HepG2 (cell line): ENCODE results near the gene PEX19. TPM values are rescaled to one million over a fixed set of nuclear protein-coding genes. Genes with fewer than 3 reads are reported as not detected.

Experiments used
- EED ChIP-seq: sonication (generic); formaldehyde crosslinking; IDR thresholded peaks from 2 replicates; pipeline ENCODE4 v1.5.0; 2020; ENCODE audit warnings: mild to moderate bottlenecking, missing genetic modification reagents
- HMG20A ChIP-seq: IDR thresholded peaks from 2 replicates; pipeline ENCODE4 v1.6.1; 2016; ENCODE audit warnings: borderline replicate concordance
- KDM5A ChIP-seq: fragments of 200-600 bp; sonication (generic); IDR thresholded peaks from 2 replicates; pipeline ENCODE4 v1.7.0; 2018; ENCODE audit warnings: antibody characterized with exemption, mild to moderate bottlenecking, low read length, borderline replicate concordance
- KLF12 ChIP-seq: sonication (generic); formaldehyde crosslinking; IDR thresholded peaks from 2 replicates; pipeline ENCODE4 v1.4.0; 2020; ENCODE audit warnings: missing genetic modification reagents, borderline replicate concordance
- MTF2 ChIP-seq: sonication (generic); formaldehyde crosslinking; IDR thresholded peaks from 2 replicates; pipeline ENCODE4 v1.5.0; 2020; ENCODE audit warnings: missing genetic modification reagents, borderline replicate concordance
- MYC ChIP-seq: sonication (generic); formaldehyde crosslinking; IDR thresholded peaks from 2 replicates; pipeline ENCODE4 v1.9.0; 2021; ENCODE audit warnings: missing genetic modification reagents, borderline replicate concordance
- NFKB2 ChIP-seq: sonication (generic); formaldehyde crosslinking; IDR thresholded peaks from 2 replicates; pipeline ENCODE4 v1.4.0; 2020; ENCODE audit warnings: missing genetic modification reagents, borderline replicate concordance
- NR2F2 ChIP-seq: IDR thresholded peaks from 2 replicates; pipeline ENCODE4 v1.6.1; 2012; ENCODE audit warnings: low read depth, inconsistent platforms, borderline replicate concordance
- RARG ChIP-seq: sonication (generic); formaldehyde crosslinking; IDR thresholded peaks from 2 replicates; pipeline ENCODE4 v1.4.0; 2020; ENCODE audit warnings: low read depth, mild to moderate bottlenecking, missing genetic modification reagents
- SP1 ChIP-seq, 2 experiments: fragments of 450-650 bp in 1 of 2; sonication (generic) in 1 of 2; formaldehyde crosslinking in 1 of 2; IDR thresholded peaks; 2 replicates each; pipeline versions ENCODE4 v1.4.0 to v1.6.1; 2016 to 2020; ENCODE audit warnings: missing genetic modification reagents in 1 of 2
- YEATS4 ChIP-seq: sonication (generic); formaldehyde crosslinking; IDR thresholded peaks from 2 replicates; pipeline ENCODE4 v1.4.0; 2020; ENCODE audit warnings: missing genetic modification reagents, borderline replicate concordance
- ZBTB49 ChIP-seq: sonication (generic); formaldehyde crosslinking; IDR thresholded peaks from 2 replicates; pipeline ENCODE4 v1.4.0; 2020; ENCODE audit warnings: missing genetic modification reagents, borderline replicate concordance
- ZIK1 ChIP-seq: sonication (generic); formaldehyde crosslinking; IDR thresholded peaks from 2 replicates; pipeline ENCODE4 v1.5.0; 2020; ENCODE audit warnings: mild to moderate bottlenecking, low read depth, missing genetic modification reagents, borderline replicate concordance
- ZNF143 ChIP-seq: sonication (generic); formaldehyde crosslinking; IDR thresholded peaks from 2 replicates; pipeline ENCODE4 v1.4.0; 2020; ENCODE audit warnings: missing genetic modification reagents
- ZNF180 ChIP-seq: sonication (generic); formaldehyde crosslinking; IDR thresholded peaks from 2 replicates; pipeline ENCODE4 v1.4.0; 2020; ENCODE audit warnings: low read depth, missing genetic modification reagents, borderline replicate concordance
- ZNF205 ChIP-seq: IDR thresholded peaks from 2 replicates; pipeline ENCODE4 v1.6.1; 2018; ENCODE audit warnings: missing biosample characterization, missing genetic modification reagents
- ZNF260 ChIP-seq: sonication (generic); formaldehyde crosslinking; IDR thresholded peaks from 2 replicates; pipeline ENCODE4 v1.4.0; 2020; ENCODE audit warnings: missing genetic modification reagents, low read depth, mild to moderate bottlenecking, borderline replicate concordance
- ZNF670 ChIP-seq: sonication (generic); formaldehyde crosslinking; IDR thresholded peaks from 2 replicates; pipeline ENCODE4 v1.8.0; 2022; ENCODE audit warnings: mild to moderate bottlenecking, missing genetic modification reagents, borderline replicate concordance
- ZNF800 ChIP-seq: sonication (generic); formaldehyde crosslinking; IDR thresholded peaks from 2 replicates; pipeline ENCODE4 v1.4.0; 2020; ENCODE audit warnings: missing genetic modification reagents
- polyA plus RNA-seq, 8 experiments: library from polyadenylated mRNA; depleted of rRNA in 3 of 8; stranded (reverse) in 7 of 8; unstranded in 1 of 8; fragments of >200 nt; fragmentation: Illumina TruSeq in 4 of 8; extraction: Trizol in 4 of 8; gene quantifications; 2 replicates each; pipeline versions ENCODE4 v1.2.1 to v1.2.3, GENCODE V29; 2011 to 2016; ENCODE audit warnings: low read depth in 4 of 8, missing spikeins in 1 of 8, mixed read lengths in 1 of 8; ENCODE audit not compliant: insufficient read depth in 1 of 8
- total RNA-seq, 5 experiments: library from RNA; depleted of rRNA; stranded (reverse); fragments of >200 nt; fragmentation: Illumina TruSeq; extraction: Trizol; gene quantifications; 2 replicates each; pipeline ENCODE4 v1.2.3, GENCODE V29; 2016; ENCODE audit warnings: low read depth in 1 of 5
- TF ChIP-seq, protein P1 (sequence below): IDR thresholded peaks from 2 replicates; pipeline ENCODE4 v1.6.1; 2016; ENCODE audit warnings: missing genetic modification reagents, missing compliant biosample characterization
- TF ChIP-seq, protein P2 (sequence below): sonication (generic); formaldehyde crosslinking; IDR thresholded peaks from 2 replicates; pipeline ENCODE4 v1.5.0; 2020; ENCODE audit warnings: missing genetic modification reagents
- TF ChIP-seq, protein P3 (sequence below): sonication (generic); formaldehyde crosslinking; IDR thresholded peaks from 2 replicates; pipeline ENCODE4 v1.5.0; 2020; ENCODE audit warnings: missing genetic modification reagents

The PEX19 gene
- total and polyA plus RNA-seq, 2 of the 13 experiments (the other 11 are each of a cell fraction or from before 2014, with no cell fraction given), result 47.0 to 51.8 TPM

DNA sequence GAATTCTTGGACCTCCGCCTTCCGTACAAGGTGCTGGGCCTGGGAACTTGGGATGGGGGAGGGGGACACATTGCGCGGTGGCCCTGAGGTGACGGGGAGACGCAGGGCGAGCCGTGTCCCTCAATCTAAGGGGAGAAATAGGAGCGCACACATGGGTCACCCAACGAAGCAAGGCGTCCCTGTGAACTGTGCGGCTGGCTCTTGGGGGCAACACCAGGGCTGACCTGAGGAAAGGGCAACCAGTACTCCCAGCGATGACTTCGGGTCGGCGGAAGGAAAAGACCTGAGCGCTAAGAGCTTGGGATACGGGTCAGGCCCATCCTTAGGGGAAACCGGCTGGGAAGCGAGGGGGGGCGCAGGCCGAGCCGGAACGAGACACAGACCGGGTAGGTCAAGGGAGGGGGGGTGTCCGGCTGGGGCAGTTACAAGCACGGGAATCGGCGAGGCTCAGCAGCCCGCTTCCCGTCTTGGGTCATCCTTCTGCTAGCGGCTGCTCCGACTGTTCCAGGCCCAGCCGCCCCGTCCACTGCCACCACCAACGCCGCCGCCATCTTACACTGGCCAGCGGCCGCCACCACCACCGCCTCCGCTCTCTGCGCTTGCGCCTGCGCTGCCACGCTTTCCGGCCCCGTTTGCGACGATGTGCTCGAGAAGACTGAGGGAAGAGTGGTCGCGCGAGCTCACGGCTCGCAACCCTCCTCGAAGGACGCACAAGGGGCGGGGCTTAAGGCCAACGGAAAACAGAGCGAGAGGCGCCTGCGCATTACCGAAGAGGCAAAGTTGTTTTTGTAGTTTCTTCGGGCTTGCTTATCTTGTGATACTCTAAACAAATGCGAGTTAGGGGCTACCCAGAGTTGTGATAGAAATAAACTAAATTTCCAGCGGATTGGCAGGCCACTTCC is 22.8 kb downstream of the PEX19 start, which contains the start of gene DCAF8 (continued):
- TF ChIP-seq NR2F2 (no peak; the same call in 1 of the 2 replicates), NFKB2 (peak; percentile 78), ZNF260 (CRISPR knock-in tag) (peak; percentile 67; the same call in 1 of the 2 replicates), MTF2 (peak; percentile 89; the same call in 1 of the 2 replicates), YEATS4 (peak; percentile 79), KDM5A (peak; percentile 32), ZIK1 (CRISPR knock-in tag) (0 out of 2 replicates have a peak, but pooled peaks have one; percentile 27), MYC (CRISPR knock-in tag) (peak; percentile 82; the same call in 1 of the 2 replicates), EED (CRISPR knock-in tag) (peak; percentile 63; the same call in 1 of the 2 replicates), ZNF800 (CRISPR knock-in tag) (no peak), ZNF180 (CRISPR knock-in tag) (no peak), ZNF143 (CRISPR knock-in tag) (no peak; the same call in 1 of the 2 replicates), ZBTB49 (CRISPR knock-in tag) (no peak), KLF12 (CRISPR knock-in tag) (no peak), HMG20A (no peak), ZNF670 (CRISPR knock-in tag) (peak; percentile 39; the same call in 1 of the 2 replicates), ZNF205 (CRISPR knock-in tag) (peak; percentile 57; the same call in 1 of the 2 replicates), RARG (CRISPR knock-in tag) (no peak), SP1 (IDR thresholded peaks at IDR 0.05) (no peak), SP1 (CRISPR knock-in tag; IDR thresholded peaks at IDR 0.05) (peak; percentile 67)
- TF ChIP-seq, protein P1, sequence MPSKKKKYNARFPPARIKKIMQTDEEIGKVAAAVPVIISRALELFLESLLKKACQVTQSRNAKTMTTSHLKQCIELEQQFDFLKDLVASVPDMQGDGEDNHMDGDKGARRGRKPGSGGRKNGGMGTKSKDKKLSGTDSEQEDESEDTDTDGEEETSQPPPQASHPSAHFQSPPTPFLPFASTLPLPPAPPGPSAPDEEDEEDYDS (CRISPR knock-in tag), result peak; percentile 96
- TF ChIP-seq, protein P2, sequence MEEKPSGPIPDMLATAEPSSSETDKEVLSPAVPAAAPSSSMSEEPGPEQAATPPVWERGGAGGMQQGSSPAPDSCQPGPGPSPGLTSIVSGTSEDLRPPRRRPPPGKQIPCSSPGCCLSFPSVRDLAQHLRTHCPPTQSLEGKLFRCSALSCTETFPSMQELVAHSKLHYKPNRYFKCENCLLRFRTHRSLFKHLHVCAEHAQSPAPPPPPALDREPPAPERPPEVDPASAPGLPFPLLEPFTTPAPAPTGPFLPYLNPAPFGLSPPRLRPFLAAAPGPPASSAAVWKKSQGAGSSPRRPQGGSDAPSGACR (CRISPR knock-in tag), result peak; percentile 88
- TF ChIP-seq, protein P3, sequence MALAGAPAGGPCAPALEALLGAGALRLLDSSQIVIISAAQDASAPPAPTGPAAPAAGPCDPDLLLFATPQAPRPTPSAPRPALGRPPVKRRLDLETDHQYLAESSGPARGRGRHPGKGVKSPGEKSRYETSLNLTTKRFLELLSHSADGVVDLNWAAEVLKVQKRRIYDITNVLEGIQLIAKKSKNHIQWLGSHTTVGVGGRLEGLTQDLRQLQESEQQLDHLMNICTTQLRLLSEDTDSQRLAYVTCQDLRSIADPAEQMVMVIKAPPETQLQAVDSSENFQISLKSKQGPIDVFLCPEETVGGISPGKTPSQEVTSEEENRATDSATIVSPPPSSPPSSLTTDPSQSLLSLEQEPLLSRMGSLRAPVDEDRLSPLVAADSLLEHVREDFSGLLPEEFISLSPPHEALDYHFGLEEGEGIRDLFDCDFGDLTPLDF (CRISPR knock-in tag), result no peak
